SK-N-SH (cell line): Measurements from ENCODE around the gene CPLANE2. TPM values are rescaled to one million over a fixed set of nuclear protein-coding genes. Genes with fewer than 3 reads are reported as not detected.

ENCODE experiments used
- polyA plus RNA-seq, 3 experiments: library from polyadenylated mRNA; depleted of rRNA; stranded (reverse); fragments of >200 nt; gene quantifications; 2 replicates each; pipeline ENCODE4 v1.2.3, GENCODE V29; 2012
- small RNA-seq, 7 experiments: library from RNA; depleted of rRNA; stranded (forward); fragments of <200 nt; gene quantifications; one replicate each; pipeline ENCODE3, GENCODE V24; 2012

Gene CPLANE2
- polyA plus RNA-seq, 1 of the 3 experiments (the other 2 are of a cell fraction): 8.6 TPM

Small RNA genes within 50 kb of the gene (small RNA-seq; reads per million reads assigned to genes)
- gene MT1XP1: 0 reads per million in 7 experiments

Other genes with a start within 250 kb of the CPLANE2 start
- not detected in 2 replicates for gene SRARP, start 232.9 kb downstream of the CPLANE2 start, polyA plus RNA-seq (2012; rRNA removed)
- 0.05 and 0.23 TPM in 2 replicates for gene HSPB7, start 219.1 kb downstream of the CPLANE2 start, polyA plus RNA-seq (2012; rRNA removed)
- gene CLCNKA, start 215.1 kb downstream of the CPLANE2 start, polyA plus RNA-seq (2012; rRNA removed): 0.03 TPM in 2 replicates
- gene CLCNKB, start 193.4 kb downstream of the CPLANE2 start, polyA plus RNA-seq (2012; rRNA removed): 0.37 and 0.41 TPM in 2 replicates
- gene FAM131C, start 163.5 kb downstream of the CPLANE2 start, polyA plus RNA-seq (2012; rRNA removed): 0.97 and 1.6 TPM in 2 replicates
- 82.2 and 126 TPM in 2 replicates for gene EPHA2, start 81.1 kb downstream of the CPLANE2 start, polyA plus RNA-seq (2012; rRNA removed)
- 11.5 and 11.8 TPM in 2 replicates for gene ARHGEF19, start 24.5 kb downstream of the CPLANE2 start, polyA plus RNA-seq (2012; rRNA removed)
- 8.6 and 10.3 TPM in 2 replicates for gene FBXO42, start 115.3 kb upstream of the CPLANE2 start, polyA plus RNA-seq (2012; rRNA removed)
- gene SZRD1, start 130.1 kb upstream of the CPLANE2 start, polyA plus RNA-seq (2012; rRNA removed): 100 and 119 TPM in 2 replicates
- gene SPATA21, start 200.2 kb upstream of the CPLANE2 start, polyA plus RNA-seq (2012; rRNA removed): 0.10 TPM in 1 of 2 replicates, not detected in the other
- 100.0 and 116 TPM in 2 replicates for gene NECAP2, start 203.5 kb upstream of the CPLANE2 start, polyA plus RNA-seq (2012; rRNA removed)